NB4 (cell line): ENCODE data around the gene ZNF143.

ENCODE experiments used
- CTCF ChIP-seq: IDR thresholded peaks from one replicate; pipeline ENCODE4 v1.5.1; 2012; ENCODE audit warnings: low read depth, low read length
- POLR2A ChIP-seq: IDR thresholded peaks from 2 replicates; pipeline ENCODE4 v1.6.1; 2011; ENCODE audit warnings: mild to moderate bottlenecking; ENCODE audit not compliant: insufficient read length; ENCODE audit errors: extremely low read depth

GRCh38 chr11:9509041-9509440 lies 48.2 kb downstream of the ZNF143 start:
- no peak for TF ChIP-seq CTCF
- TF ChIP-seq POLR2A, result no peak
